Kidney (tissue), 14 donors: ENCODE measurements around the gene SLC39A1. TPM values are rescaled to one million over a fixed set of nuclear protein-coding genes. Genes with fewer than 3 reads are reported as not detected.

Source experiments
- DNase-seq, 5 donors: peaks; one replicate each; pipeline ENCODE4 v3.0.0-alpha.2; 2013 to 2020
- FAIRE-seq: peaks from 2 replicates; lab custom pipeline; 2012; peaks lifted over from hg19 to GRCh38; lab: Jason Lieb, UNC
- H3K27ac ChIP-seq, 2 donors: one replicate each; pipeline ENCODE4 v1.7.0; 2013; ENCODE audit warnings: low read depth in 2 of 2, low read length in 2 of 2, inconsistent platforms in 1 of 2
- H3K27me3 ChIP-seq: one replicate; pipeline ENCODE4 v1.7.1; 2013; ENCODE audit warnings: low read length, inconsistent platforms; ENCODE audit not compliant: control insufficient read depth, insufficient read depth
- H3K36me3 ChIP-seq, 3 donors: one replicate each; pipeline versions ENCODE4 v1.7.0 to v1.7.1; 2013; ENCODE audit warnings: low read length in 3 of 3, control low read depth in 1 of 3, inconsistent platforms in 1 of 3; ENCODE audit not compliant: insufficient read depth in 3 of 3, control insufficient read depth in 2 of 3
- H3K4me1 ChIP-seq, 3 donors: one replicate each; pipeline versions ENCODE4 v1.7.0 to v1.7.1; 2013; ENCODE audit warnings: low read length in 3 of 3, inconsistent platforms in 1 of 3, low read depth in 1 of 3; ENCODE audit not compliant: control insufficient read depth in 2 of 3, insufficient read depth in 2 of 3
- H3K4me3 ChIP-seq, 3 donors: one replicate each; pipeline versions ENCODE4 v1.7.0 to v1.8.1; 2013; ENCODE audit warnings: low read length in 3 of 3, control low read depth in 1 of 3, inconsistent platforms in 1 of 3
- H3K9ac ChIP-seq, 3 donors: one replicate each; pipeline versions ENCODE4 v1.7.0 to v1.7.1; 2013; ENCODE audit warnings: low read length in 3 of 3, control low read depth in 1 of 3, inconsistent platforms in 1 of 3
- H3K9me3 ChIP-seq, 3 donors: one replicate each; pipeline versions ENCODE4 v1.7.0 to v1.7.1; 2013; ENCODE audit warnings: low read length in 3 of 3, control low read depth in 1 of 3, inconsistent platforms in 1 of 3; ENCODE audit not compliant: control insufficient read depth in 2 of 3, insufficient read depth in 1 of 3
- CTCF ChIP-seq: IDR thresholded peaks from 3 replicates; pipeline ENCODE4 v1.5.1; 2012; ENCODE audit warnings: mild to moderate bottlenecking, moderate library complexity, borderline replicate concordance; ENCODE audit not compliant: insufficient read depth; ENCODE audit errors: extremely low read depth
- intact Hi-C: fragments of 100-400 bp; cut with DNase I; formaldehyde crosslinking; loops from one replicate; pipeline ENCODE4 v1.11.1; 2022
- polyA plus RNA-seq: library from polyadenylated mRNA; stranded (reverse); fragments of 350-450 nt; fragmentation: Illumina TruSeq; extraction: RNeasy Lipid Tissue Mini Kit (QIAGEN cat#74804); gene quantifications from one replicate; pipeline ENCODE4 v1.2.3, GENCODE V29; 2014; ENCODE audit warnings: low read depth, low replicate concordance; ENCODE audit not compliant: insufficient read depth
- total RNA-seq: library from RNA; stranded (reverse); fragmentation: NEBNext Ultra II Directional; extraction: Animal tissue kit (Norgen Biotek cat#: 25700); gene quantifications from one replicate; pipeline ENCODE4 v1.2.1, GENCODE V29; 2021
- donor health status: control.
- donor health status: control.
- donor health status: control.
- donor health status: control.
- donor health status: control.
- donor health status: DM: yes; HTN: yes; CAD: no.
- donor health status: Normal renal cell carcinoma (clear cell type).

SLC39A1 gene
- total and polyA plus RNA-seq, 2 donors from 2014 or later = 106 to 125 TPM

GRCh38 chr1:153960206-153960605 lies 3.1 kb downstream of the SLC39A1 start:
- Histone ChIP-seq H3K4me3 (no peak overlapping the region), H3K9me3 (no peaks in the 10 kb centered on the region), H3K9ac (no peak overlapping the region), H3K4me1 (peaks cover 0 to 40% (median 21%) of the 10 kb centered on the region in 3 donors), H3K36me3 (peaks cover 0 to 13% (median 5%) of the 10 kb centered on the region in 3 donors), H3K27me3 (no peaks in the 10 kb centered on the region), H3K27ac (no peak overlapping the region)
- no peak for TF ChIP-seq CTCF
- intact Hi-C loops = no loop called here
- FAIRE-seq = no peak
- DNase-seq = peak in 1 of 5 donors; percentile 75

GRCh38 chr1:153959454-153959853 lies 3.9 kb downstream of the SLC39A1 start:
- Histone ChIP-seq H3K9ac (no peak overlapping the region), H3K4me3 (no peak overlapping the region), H3K9me3 (no peaks in the 10 kb centered on the region), H3K27ac (no peak overlapping the region), H3K4me1 (peaks cover 0 to 40% (median 21%) of the 10 kb centered on the region in 3 donors), H3K36me3 (peaks cover 0 to 13% (median 5%) of the 10 kb centered on the region in 3 donors), H3K27me3 (no peaks in the 10 kb centered on the region)
- TF ChIP-seq CTCF = no peak
- DNase-seq = peak in 1 of 5 donors; percentile 8
- FAIRE-seq = no peak
- intact Hi-C loops = no loop called here

GRCh38 chr1:153958961-153959260 lies 4.4 kb downstream of the SLC39A1 start:
- DNase-seq (peak in 1 of 5 donors; percentile 65), FAIRE-seq (no peak)
- peaks cover 0 to 13% (median 5%) of the 10 kb centered on the region in 3 donors for H3K36me3 ChIP-seq
- H3K27ac ChIP-seq = peak overlapping the region; percentile 59 to 65
- H3K9ac ChIP-seq = peak overlapping the region; percentile 22 to 38 (median 34)
- H3K4me3 ChIP-seq = peak overlapping the region; percentile 41 to 94 (median 85)
- TF ChIP-seq CTCF = no peak
- intact Hi-C loops = no loop called here
- no peaks in the 10 kb centered on the region for H3K27me3 ChIP-seq
- H3K9me3 ChIP-seq = no peaks in the 10 kb centered on the region
- peaks cover 0 to 38% (median 21%) of the 10 kb centered on the region in 3 donors for H3K4me1 ChIP-seq
